GM12873 (cell line): Measurements from ENCODE around the gene DIP2C.

Experiments
- TF ChIP-seq, protein P1 (sequence below): IDR thresholded peaks from 2 replicates; pipeline ENCODE4 v1.5.1; 2012; ENCODE audit warnings: low read depth, mild to moderate bottlenecking, moderate library complexity, low read length, control low read depth; ENCODE audit not compliant: insufficient read depth; ENCODE audit errors: missing control alignments

Gene DIP2C

DNA sequence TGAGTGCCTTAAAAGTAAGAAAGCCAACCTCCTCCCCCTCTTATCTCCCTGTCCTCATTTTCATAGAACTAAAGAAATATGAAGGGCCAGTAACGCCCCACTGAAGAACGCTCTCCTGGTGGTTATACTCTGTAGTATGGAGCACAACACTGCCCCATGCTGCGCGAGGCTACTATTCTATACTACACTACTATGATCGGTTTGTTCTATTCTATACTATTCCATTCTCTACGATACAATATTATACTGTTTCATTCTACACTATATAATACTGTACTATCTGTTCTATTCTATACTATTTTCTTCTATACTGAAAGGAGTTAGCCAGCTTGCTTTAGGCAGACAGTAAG lies 34.8 kb downstream of the DIP2C start:
- TF ChIP-seq, protein P1, sequence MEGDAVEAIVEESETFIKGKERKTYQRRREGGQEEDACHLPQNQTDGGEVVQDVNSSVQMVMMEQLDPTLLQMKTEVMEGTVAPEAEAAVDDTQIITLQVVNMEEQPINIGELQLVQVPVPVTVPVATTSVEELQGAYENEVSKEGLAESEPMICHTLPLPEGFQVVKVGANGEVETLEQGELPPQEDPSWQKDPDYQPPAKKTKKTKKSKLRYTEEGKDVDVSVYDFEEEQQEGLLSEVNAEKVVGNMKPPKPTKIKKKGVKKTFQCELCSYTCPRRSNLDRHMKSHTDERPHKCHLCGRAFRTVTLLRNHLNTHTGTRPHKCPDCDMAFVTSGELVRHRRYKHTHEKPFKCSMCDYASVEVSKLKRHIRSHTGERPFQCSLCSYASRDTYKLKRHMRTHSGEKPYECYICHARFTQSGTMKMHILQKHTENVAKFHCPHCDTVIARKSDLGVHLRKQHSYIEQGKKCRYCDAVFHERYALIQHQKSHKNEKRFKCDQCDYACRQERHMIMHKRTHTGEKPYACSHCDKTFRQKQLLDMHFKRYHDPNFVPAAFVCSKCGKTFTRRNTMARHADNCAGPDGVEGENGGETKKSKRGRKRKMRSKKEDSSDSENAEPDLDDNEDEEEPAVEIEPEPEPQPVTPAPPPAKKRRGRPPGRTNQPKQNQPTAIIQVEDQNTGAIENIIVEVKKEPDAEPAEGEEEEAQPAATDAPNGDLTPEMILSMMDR = no peak

DNA sequence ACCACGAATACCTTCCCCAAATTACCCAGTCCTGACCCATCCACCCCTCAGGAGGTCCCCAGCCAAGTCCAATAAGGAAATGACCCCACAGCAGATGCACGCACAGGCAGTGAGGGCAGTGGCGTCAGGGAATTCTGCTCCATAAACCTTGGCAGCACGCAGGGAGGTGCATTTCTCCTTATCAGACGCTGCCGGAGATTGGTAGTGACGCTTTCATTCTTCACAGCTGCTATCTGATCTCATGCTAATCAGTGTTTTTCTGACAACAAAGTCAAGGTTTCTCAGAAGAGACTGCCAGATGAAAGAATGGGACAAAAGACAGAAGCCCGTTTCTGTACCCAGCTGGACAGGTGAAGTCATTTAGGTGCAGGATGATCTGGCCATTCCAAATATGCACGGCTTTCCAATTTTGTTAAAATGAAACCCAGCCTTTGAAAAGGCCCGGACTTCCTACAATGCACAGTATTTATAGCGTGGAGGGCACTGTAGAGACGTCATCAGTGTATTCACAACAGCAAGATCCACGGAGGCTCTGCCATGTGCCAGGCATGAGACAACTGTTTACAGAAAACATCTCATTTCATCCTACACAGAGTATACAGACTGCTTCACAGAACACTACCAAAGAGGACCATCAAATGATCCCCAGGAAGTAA lies 35.3 kb downstream of the DIP2C start:
- TF ChIP-seq, protein P1 = no peak

DNA sequence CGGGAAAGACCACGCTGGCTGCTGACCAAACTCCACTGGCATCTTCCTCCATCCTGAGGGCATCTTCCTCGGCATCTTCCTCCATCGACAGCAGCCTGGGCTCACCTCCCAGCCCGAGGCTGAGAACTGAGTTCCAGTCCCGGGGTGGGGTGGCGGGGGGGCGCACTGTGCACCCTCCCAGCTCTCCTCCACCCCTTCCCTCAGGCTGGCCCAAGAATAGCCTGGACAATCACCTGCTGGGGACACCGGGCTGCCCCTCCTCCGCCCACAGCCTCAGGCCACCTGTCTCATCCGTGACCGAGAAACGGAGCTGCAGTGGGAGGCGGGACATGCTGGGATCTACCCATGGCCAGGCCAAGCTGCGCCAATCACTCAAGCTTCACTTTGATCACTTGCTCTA lies 37.2 kb downstream of the DIP2C start:
- TF ChIP-seq, protein P1 = no peak

DNA sequence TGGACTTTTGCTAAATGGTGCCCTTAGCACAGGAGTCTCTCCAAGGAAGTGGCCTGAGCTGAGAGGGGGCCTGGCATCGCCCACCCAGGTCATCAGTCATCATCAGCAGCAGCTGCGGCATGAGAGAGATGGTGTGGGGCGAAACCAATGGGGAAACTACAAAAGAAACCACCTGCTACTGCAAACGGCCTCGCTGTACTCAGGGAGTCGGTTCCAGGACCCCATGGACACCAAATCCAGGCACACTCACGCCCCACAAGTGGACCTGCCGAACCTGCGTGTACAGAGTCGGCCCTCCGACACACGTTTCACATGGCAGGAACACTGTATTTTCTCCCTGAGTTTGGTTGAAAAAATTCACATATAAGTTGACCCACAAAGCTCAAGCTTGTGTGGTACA lies 37.8 kb downstream of the DIP2C start:
- TF ChIP-seq, protein P1 = no peak

DNA sequence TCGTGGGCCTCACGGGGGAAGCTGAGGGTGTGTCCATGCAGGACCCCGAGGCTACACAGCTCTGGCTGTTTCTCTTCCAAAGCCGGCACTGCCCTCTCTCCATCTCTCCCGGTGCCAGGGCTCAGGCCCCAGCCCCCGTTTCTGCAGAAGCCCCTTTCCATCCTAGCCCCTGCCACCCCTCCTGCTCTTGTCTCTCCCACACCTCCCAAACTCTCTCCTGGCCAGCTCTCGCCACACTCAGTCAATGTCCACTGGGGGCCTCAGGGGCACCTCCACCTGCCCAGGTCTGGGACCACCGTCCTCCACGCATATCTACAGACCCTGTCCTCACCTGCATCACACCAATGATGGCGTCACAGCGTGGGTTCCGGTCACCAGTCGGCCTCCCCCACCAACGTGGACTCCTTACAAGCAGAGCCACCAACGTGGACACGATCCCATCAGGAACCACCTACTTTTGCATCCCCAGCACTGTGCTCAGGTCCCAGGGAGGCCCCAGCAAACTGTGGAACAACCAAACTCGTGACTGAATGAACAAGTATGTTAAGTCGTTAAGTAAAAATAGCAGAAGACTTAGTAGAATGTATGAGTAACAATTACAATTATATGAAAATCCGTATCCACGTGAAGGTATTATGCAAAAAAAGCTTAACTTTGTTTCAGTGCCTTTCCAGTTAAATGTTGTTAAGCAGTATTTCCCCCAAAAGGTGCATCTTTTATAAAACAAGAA lies 38.4 kb downstream of the DIP2C start:
- TF ChIP-seq, protein P1 = no peak

DNA sequence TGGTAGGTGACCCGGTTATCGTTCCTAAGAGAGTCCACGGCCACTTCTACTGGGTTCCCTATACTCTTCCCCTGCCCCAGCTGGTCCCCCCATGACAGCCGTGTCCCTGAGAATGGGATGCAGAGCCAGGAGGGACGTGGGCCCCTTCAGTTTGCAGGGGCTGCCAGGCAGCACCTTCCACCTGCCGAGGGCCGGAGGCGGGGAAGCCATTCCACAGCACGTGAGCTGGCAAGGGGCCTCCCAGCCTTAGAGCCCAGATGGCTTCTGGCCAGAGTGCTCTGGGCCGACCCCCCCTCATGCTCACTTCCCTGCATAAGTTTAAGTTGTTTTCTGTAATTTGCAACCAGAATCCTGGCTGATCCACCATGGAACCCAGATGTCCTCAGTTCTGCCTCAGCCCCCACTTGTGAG lies 39.0 kb downstream of the DIP2C start:
- TF ChIP-seq, protein P1 = no peak

DNA sequence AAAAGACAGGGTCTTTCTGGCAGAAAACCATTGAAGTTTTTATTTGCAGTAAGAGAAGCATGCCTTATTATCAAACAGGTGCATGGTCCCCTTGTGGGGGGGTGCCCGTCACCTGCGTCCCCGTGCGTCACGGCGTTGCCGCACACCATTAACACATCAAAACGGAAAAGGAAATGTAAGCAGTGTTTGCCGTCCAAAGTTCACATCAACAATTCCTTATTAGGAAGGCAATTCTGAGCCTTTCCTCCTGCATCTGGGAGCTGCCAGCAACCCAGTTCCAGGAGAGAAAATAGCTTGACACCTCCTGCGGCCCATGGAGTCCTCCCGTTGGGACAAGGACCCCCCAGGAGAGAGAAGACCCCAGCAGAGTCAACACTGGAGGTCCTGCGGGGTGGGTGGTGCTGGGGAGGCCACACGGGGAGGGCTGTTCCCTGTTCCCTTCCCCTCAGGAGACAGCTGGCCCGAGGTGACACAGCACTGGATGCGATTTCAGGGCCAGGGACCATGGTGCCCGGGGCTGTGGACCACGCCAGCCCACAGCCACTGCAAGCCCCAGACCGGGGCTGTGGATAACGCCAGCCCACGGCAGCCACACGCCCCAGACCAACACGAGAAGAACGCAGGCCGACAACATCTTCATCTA lies 39.5 kb downstream of the DIP2C start:
- TF ChIP-seq, protein P1 = no peak
